Astrocyte of the hippocampus (primary cell): ENCODE measurements around the gene ALG12.

Experiments
- DNase-seq: peaks from one replicate; pipeline ENCODE4 v3.0.0; 2011; ENCODE audit warnings: low read depth, low spot score

The ALG12 gene

GRCh38 chr22:49958366-49958921, 40.2 kb upstream of the ALG12 start:
- no peak for DNase-seq

- no peak for DNase-seq
Observed at GRCh38 chr22:49957826-49958365, 39.7 kb upstream of the ALG12 start.

GRCh38 chr22:49956914-49957825, 38.9 kb upstream of the ALG12 start:
- DNase-seq, result no peak

DNA sequence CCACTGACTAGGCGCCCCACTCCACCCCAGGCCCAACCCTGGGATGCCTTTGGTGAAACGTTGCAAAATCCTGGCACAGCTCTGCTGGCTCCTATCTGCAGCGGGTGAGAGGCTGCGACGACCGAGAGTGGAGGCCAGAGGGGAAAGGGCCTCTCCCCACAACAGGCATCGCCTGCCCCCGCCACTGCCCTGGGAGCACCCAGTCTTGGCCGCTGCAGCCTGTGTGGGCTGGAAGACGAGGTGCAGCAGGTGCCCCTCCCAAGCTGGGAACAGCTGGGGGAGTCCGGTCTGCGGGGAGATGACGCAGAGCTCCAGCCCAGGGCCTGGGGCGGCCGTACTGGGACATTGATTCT, 38.2 kb upstream of the ALG12 start:
- DNase-seq, result no peak

DNA sequence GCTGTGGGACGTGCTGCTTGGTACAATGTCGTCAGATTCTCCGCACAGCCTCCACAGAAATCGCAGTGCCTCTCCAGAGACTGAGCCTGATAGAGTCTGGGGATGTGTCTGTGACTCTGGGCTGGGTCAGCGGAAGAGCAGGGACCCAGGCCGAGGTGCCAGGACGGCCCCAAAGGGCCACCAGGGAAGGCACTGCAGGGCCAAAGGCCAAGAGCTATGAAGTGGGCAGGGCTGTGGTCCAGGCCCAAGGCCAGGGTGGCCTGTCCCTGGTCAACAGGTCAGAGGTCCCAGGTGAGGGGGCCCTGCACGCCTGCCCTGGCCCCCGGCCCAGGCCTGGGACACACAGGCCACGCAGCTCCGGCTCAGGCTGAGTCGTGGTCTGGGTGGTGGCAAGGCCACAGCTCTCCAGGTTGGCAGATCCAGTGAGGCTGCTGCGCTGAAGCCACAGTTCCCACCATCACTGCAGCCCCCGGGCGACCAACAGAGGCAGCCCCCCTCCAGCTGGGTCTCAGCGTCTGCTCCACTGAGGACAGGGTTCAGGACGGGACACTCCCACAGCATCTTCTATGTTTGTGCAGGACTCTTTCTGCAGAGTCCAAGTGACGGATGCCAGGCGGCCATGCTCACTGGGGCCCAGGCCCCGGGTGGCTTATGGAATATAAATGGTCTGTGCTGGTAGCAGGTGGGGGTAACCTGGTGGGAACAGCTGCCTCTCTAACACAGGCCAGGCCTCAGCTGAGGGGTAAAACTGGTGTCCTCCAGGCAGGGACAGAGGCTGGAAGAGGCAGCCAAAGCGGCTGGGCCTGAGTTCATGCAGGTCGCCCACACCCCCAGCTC, 37.6 kb upstream of the ALG12 start:
- DNase-seq, result no peak

DNA sequence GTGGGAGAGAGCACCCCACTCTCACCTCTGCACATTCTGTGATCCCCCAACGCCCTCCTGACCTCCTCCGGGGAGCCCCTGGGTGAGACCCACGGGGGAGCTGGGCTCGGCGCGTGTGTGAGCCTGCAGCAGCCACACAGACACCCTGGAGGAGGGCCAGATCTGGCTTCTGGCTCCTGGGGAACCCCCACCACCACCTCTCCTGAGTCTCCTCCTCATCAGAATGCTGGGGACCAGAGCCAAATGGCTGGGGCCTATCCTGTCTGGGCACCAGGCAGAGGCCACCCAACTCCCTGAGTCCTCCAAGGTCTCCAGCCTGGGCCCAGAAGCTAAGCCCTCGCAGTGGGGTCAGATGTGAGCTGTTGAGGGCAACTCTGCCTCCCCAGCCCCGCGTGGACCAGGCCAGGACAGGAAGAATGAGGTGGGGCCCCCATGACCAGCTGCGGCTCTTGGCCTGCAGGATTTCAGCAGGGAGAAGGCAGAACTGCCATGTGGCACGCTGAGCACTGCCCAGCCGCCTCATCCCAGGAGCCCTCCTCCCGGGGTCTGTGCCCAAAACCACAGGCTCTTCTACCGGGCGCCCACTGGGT, 36.8 kb upstream of the ALG12 start:
- no peak for DNase-seq

GRCh38 chr22:49954354-49954753, 36.1 kb upstream of the ALG12 start:
- no peak for DNase-seq

DNA sequence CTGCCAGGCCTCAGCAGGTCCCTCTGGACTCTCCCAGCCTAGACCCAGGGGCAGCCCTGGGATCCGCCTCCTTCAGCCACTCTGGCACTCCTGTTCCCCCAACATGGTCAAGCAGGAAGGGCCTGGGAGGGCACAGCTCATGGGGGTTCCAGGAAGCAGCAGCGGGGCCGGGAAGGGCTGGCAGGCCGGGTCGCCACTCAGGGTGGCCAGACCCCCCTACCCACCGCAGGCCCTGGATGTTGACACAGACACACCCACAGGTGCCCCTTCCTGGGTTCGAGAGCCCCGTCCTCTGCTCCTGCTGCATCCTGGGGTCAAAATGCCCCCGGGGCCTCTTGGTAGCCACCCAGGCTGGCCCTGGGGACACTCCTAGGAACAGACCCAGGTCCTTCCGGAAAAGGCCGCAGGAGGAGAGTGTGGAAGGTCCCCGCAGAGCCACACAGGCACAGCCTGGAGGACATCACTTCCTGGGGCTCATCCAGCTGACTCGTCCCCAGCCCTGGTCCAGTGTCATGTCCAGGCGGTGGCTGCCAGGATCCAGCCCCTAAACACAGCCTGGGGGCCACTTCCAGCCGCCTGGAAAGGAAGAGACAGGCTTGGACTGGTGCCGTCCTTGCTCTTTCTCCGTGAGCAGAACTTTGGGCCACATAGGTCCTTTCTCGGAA, 35.6 kb upstream of the ALG12 start:
- no peak for DNase-seq

DNA sequence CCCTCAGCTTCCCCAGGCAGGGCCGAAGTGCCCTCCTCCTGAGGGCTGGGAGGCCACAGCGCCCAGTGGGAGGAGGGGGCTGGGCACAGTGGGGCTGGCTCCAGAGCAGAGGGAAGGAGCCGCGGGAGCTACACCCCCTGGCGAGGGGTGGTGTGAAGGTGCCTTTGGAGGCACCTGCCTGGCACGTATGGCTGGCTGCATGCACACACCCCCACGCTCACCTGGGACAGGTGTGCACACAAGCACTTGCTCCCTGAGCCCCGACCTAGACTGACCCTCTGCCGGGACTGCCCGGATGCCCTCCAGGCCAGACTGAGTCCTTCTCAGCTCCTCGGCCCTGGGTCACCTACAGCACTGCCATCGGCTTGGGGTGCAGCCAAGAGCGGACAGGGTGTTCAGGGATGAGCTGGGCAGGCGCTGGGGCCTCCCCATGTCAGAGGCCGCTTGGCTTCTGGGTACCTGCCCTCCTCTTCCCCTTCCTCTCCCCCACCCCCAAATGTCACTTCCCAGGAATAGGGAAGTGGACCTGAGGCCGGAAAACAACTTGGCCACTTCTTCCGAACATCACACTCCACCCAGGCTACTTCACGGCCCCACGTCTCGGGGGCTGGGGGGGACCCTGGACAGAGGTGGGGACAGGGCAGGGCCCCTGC, 34.9 kb upstream of the ALG12 start:
- DNase-seq, result no peak

- DNase-seq, result peak; percentile 86
Observed at GRCh38 chr22:49951986-49952896, 34.0 kb upstream of the ALG12 start.

GRCh38 chr22:49951678-49951985, 33.4 kb upstream of the ALG12 start:
- DNase-seq, result no peak

GRCh38 chr22:49951000-49951677, 32.9 kb upstream of the ALG12 start:
- DNase-seq, result peak; percentile 52

- no peak for DNase-seq
Observed at GRCh38 chr22:49950396-49950994, 32.3 kb upstream of the ALG12 start.

GRCh38 chr22:49949914-49950292, 31.7 kb upstream of the ALG12 start:
- DNase-seq, result no peak

DNA sequence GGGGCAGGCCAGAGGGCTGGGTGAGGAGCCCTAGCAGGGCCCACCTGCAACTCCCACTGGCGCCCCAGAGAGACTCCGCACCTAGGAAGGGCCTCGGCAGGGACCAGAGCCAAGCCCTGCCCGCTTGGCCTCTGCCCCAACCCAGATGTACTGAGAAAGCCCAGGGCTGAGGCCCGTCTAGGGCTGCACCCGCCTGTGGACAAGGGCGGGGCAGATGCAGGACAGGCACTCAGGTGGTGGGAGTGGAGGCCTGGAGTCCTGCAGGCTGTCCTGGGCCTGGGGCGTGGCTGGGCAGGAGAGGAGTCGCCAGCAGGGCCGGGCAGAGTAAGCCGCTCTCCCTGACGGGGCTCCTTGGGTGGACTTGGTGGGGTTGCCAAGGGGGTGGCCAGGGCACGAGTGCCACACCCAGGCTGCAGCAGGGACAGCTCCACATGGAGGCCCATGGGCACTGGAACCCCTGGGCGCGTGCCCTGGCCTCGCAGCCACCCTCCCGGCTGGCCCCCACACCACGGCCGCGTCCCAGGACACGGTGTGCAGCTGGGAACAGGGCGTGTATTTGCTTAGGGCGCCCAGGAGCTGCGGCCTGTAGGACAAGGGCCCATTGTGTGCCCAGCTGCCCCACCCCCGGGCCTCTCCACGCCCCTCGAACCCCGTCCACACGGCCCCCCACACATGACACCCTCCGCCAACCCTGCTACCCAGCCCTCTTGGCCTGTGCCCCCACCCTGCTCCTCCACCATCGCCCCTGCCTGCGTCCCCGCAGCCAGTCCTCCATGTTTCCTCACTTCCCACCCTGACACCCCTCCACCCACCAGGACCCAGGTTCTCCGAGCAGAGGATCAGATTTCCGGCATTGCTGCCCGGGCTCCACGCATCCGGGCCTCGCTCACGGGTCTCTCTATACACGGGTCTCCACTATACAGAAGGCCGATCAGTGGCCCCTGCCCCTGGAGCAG, 31.0 kb upstream of the ALG12 start:
- DNase-seq, result no peak

- no peak for DNase-seq
Observed at GRCh38 chr22:49948116-49948957, 30.1 kb upstream of the ALG12 start.

- DNase-seq, result no peak
Observed at GRCh38 chr22:49947296-49947622, 29.0 kb upstream of the ALG12 start.
